NCI-H2171 (cell line): ENCODE results near the gene PRPF40A.

Experiments used
- DNase-seq: peaks from one replicate; lab custom pipeline; 2025; lab: John Stamatoyannopoulos, UW

PRPF40A gene

GRCh38 chr2:152651834-152652233 lies 65.4 kb downstream of the PRPF40A start:
- DNase-seq = no peak

- no peak for DNase-seq
Observed at GRCh38 chr2:152650768-152651371, 66.4 kb downstream of the PRPF40A start.

DNA sequence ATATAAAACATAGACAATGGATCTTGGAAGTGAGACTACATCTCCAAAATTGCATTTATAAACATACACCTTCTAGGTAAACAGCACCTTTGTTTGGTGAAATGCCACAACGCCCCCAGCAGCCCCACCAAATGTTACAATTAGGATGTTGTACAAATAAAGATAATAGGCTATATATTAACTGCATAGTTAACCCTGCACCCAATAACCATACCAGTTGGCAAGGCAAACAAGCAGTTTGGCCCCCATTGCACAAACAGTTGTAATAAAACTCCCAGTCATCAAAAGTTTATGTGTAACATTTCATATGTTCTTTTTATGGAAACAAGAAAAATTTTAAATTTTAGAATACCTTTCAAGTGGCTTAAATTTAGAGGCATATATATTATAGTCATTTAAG lies 67.3 kb downstream of the PRPF40A start:
- DNase-seq = no peak

DNA sequence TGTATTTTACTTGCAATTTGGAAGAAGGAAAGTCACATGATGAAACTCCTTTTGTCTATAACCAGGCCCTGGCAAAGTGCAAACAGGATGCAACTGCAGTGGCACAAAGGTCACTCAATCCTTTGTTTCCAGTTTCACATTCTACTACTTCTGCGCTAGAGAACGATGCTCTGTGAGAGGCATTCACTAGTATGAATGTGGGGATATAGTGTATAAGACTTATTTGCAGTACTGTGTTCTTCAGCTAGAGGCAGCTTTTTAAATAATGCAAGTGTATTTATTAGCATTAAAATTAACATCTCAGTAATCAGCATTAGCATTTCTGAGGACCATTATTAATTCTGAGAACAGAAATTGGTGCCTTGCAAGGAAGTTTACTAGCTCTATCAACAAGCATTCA lies 68.9 kb downstream of the PRPF40A start:
- DNase-seq = no peak

- no peak for DNase-seq
Observed at GRCh38 chr2:152647552-152647951, 69.7 kb downstream of the PRPF40A start.

GRCh38 chr2:152646775-152647174 lies 70.5 kb downstream of the PRPF40A start:
- DNase-seq = no peak

- no peak for DNase-seq
Observed at GRCh38 chr2:152646264-152646663, 71.0 kb downstream of the PRPF40A start.

GRCh38 chr2:152644189-152644873 lies 72.9 kb downstream of the PRPF40A start:
- no peak for DNase-seq

GRCh38 chr2:152638590-152638989 lies 78.7 kb downstream of the PRPF40A start:
- DNase-seq = no peak

- DNase-seq = no peak
Observed at GRCh38 chr2:152638056-152638455, 79.2 kb downstream of the PRPF40A start.

DNA sequence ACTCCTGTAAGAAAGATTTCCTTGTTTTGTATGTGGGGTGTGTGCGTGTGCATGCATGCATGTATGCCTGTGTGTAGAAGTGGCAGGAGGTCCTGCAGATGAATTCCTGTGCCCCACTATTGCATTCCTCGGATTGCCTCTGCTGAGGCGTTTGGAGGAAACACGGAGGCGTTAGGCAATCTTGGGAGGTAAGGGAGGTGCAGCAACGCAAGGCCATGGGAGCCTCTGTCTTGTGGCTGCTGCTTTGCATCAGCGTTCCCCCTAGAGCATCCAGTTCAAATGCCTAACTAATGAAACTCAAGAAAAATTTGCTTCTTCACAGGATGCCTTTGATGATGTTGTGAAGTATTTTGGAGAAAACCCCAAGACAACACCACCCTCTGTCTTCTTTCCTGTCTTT lies 80.0 kb downstream of the PRPF40A start:
- no peak for DNase-seq

DNA sequence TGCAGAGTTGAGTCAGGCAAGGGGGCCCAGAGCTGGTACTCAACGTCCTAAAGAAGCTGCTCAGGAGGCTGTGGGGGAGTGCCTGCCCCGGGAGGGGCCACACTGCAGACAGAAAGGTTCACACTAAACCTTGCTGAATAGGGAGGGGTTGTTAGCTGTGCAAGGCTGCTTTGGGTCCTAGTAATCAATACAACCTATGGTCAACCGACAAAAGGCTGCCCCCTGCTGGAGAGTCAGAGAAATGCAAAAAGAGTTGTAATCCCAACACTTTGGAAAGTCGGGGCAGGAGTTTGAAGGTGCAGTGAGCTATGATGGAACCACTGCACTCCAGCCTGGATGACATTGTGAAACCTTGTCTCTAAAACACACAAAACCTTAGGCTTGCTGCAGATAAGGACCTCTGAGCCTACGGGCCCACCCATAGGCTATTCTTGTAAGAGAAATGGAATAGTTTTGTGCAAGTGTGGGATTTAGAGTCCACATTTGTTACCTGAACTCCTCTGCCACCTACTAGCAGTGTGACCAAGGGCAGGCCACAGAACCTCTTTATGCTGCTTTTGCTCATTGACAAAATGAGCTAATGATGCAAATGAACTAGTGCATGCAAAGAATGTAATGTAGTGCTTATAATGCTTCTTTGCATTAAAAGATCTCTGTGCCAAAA lies 81.5 kb downstream of the PRPF40A start:
- no peak for DNase-seq

DNA sequence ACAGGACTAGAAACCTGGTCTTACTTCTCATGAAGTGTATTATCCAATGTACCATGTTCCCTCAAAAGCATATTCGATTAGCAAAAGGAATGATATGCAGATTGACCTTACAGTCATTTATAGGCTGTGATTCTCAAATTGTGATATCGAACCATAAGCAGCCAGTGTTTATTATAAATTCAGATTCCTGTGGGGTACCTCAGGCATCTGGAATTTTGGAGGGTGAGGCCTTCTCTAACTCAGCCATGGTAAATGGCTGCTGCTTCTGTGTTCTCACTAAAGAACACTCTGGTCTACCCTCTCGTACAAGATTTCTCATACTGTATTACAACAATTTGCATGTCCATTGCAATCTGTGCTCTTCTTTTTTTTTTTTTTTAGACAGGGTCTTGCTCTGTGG lies 84.5 kb downstream of the PRPF40A start:
- DNase-seq = no peak

- DNase-seq = no peak
Observed at GRCh38 chr2:152630466-152630865, 86.8 kb downstream of the PRPF40A start.

DNA sequence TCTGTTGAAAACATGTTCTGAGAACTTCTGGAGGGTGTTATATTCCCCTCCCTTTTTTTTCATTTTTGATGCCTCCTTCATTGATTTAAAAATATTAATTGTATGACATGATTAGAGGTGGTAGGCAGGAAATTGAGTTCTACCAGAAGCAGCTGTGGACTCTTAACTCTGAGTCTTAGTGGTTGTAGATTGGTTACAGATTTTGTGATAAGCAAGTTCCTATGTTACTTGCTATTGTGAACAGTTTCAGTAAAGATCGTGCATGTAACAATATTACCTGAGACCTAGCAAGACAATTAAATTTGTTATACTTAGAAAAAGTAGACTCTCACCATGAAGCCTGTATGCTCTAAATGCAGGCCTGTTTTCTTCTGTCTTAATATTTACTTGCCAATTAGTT lies 88.1 kb downstream of the PRPF40A start:
- DNase-seq = no peak

GRCh38 chr2:152627351-152627957 lies 89.8 kb downstream of the PRPF40A start:
- no peak for DNase-seq

DNA sequence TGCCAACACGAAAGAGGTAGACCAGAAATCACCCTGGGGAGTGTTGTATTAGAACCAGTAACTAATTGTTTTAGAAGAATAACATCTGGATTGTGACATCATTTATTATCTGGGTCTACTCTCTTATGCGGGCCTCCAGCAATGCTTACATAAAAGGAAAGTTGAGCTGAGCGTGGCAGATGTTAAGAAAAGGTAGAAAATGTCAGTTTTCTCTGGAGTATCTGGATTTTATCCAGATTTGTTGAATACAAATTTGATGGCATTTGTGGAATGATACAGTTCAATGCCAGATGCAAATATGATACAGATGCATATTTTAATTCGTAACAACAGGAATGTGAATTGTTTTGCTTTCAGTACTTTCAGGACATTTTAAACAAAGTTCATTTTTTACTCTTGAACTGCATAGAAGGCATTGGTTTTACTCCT lies 90.3 kb downstream of the PRPF40A start:
- no peak for DNase-seq

DNA sequence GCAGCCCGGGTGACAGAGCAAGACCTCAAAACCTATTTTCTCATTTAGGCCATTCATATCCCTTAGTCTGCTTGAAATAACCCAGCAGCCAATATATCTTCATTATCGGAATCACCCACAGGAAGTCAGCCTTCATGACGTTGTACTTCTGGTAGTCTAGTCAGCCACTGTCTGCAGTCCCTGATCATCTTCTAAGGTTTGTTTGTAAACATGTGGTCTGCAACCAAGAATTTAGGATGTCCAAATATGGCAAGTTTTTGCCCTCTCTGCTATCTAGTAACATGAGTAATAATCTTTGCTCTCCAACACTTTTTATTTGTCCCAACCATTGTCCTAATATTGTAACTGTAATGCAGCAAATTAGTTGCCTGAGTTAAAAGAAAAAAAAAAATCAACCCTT lies 92.5 kb downstream of the PRPF40A start:
- no peak for DNase-seq

GRCh38 chr2:152623775-152624174 lies 93.5 kb downstream of the PRPF40A start:
- DNase-seq = no peak

- no peak for DNase-seq
Observed at GRCh38 chr2:152623076-152623740, 94.1 kb downstream of the PRPF40A start.

GRCh38 chr2:152622219-152622618 lies 95.0 kb downstream of the PRPF40A start:
- DNase-seq = no peak

DNA sequence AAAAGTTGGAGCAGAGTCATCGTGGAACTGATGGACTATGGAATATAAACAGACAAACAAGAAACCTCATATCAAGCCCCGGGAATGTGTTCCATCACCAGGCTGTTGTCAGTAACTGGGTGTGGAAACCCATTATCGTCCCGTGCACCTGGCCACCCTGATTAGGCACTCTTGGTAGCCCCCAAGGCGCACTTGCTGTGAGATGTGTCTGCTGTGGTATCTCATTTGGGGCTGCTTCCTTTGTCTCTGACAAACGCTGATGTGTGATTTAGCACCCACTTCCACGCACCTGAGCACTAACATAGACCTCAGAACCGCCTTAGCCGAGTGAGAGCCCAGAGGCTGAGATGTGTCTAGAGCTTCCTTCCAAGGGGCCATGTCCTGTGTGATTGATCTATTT lies 96.3 kb downstream of the PRPF40A start:
- DNase-seq = no peak
